Posterior vena cava (tissue), 2 donors: Measurements from ENCODE around the gene FAM168B. TPM values are rescaled to one million over a fixed set of nuclear protein-coding genes. Genes with fewer than 3 reads are reported as not detected.
A peak's percentile ranks its signal among the peaks of the same experiment; 100 is the strongest.

Experiments
- DNase-seq: peaks from one replicate; pipeline ENCODE4 v3.0.0-alpha.2; 2020; ENCODE audit warnings: low spot score
- intact Hi-C, 2 donors: fragments of 100-400 bp; cut with DNase I; formaldehyde crosslinking; loops; one replicate each; pipeline versions ENCODE4 v1.14.1 to v1.14.2; 2022 to 2023
- total RNA-seq, 2 donors: library from RNA; stranded (reverse); fragmentation: NEBNext Ultra II Directional; extraction: Animal tissue kit (Norgen Biotek cat#: 25700); gene quantifications; one replicate each; pipeline ENCODE4 v1.2.1, GENCODE V29; 2021
- donor health status: DM: yes; HTN: yes; CAD: no.
- donor health status: DM: yes; HTN: yes; CAD: no.

FAM168B gene
- total RNA-seq, 2 donors from 2014 or later = 87.4 to 104 TPM

GRCh38 chr2:131034122-131035051, 58.9 kb downstream of the FAM168B start:
- DNase-seq = peak; percentile 80
- intact Hi-C loops = no loop called here

GRCh38 chr2:131033786-131034121, 59.5 kb downstream of the FAM168B start:
- intact Hi-C loops = no loop called here
- no peak for DNase-seq

- intact Hi-C loops = no loop called here
- no peak for DNase-seq
These were observed 60.8 kb downstream of the FAM168B start for GRCh38 chr2:131032393-131032836.

GRCh38 chr2:131031875-131032274, 61.4 kb downstream of the FAM168B start:
- intact Hi-C loops = no loop called here
- no peak for DNase-seq

- intact Hi-C loops = no loop called here
- no peak for DNase-seq
These were observed 61.8 kb downstream of the FAM168B start for GRCh38 chr2:131031431-131031841.

GRCh38 chr2:131030478-131030971, 62.7 kb downstream of the FAM168B start:
- intact Hi-C loops = no loop called here
- no peak for DNase-seq

- intact Hi-C loops = loop anchor here in 1 of 2 donors (5.0 kb wide), 1 partner anchor 868 kb away; no protein-coding TSS in a partner anchor
These were observed 63.4 kb downstream of the FAM168B start for GRCh38 chr2:131029812-131030211.

GRCh38 chr2:131027566-131028528, 65.4 kb downstream of the FAM168B start:
- DNase-seq = no peak
- intact Hi-C loops = loop anchor here in 1 of 2 donors (5.0 kb wide), 1 partner anchor 866 kb away; no protein-coding TSS in a partner anchor

More at GRCh38 chr2:131029812-131030211, 63.4 kb downstream of the FAM168B start:
- DNase-seq = no peak

GRCh38 chr2:131026919-131027318, 66.3 kb downstream of the FAM168B start:
- no peak for DNase-seq

GRCh38 chr2:131023758-131024157, 69.5 kb downstream of the FAM168B start:
- no peak for DNase-seq
- intact Hi-C loops = no loop called here

More at GRCh38 chr2:131026919-131027318, 66.3 kb downstream of the FAM168B start:
- intact Hi-C loops = loop anchor here in 1 of 2 donors (5.0 kb wide), 1 partner anchor 865 kb away; no protein-coding TSS in a partner anchor

- no peak for DNase-seq
- intact Hi-C loops = no loop called here
These were observed 70.5 kb downstream of the FAM168B start for GRCh38 chr2:131022731-131023130.

GRCh38 chr2:131016826-131017741, 76.2 kb downstream of the FAM168B start:
- DNase-seq = no peak
- intact Hi-C loops = no loop called here

GRCh38 chr2:131015764-131016163, 77.5 kb downstream of the FAM168B start:
- intact Hi-C loops = no loop called here
- DNase-seq = no peak

- intact Hi-C loops = no loop called here
- DNase-seq = no peak
These were observed 79.1 kb downstream of the FAM168B start for GRCh38 chr2:131014141-131014540.

- no peak for DNase-seq
- intact Hi-C loops = no loop called here
These were observed 81.8 kb downstream of the FAM168B start for GRCh38 chr2:131011486-131011885.

- intact Hi-C loops = no loop called here
- DNase-seq = no peak
These were observed 82.7 kb downstream of the FAM168B start for GRCh38 chr2:131010566-131010965.

GRCh38 chr2:131009713-131010475, 83.4 kb downstream of the FAM168B start:
- no peak for DNase-seq
- intact Hi-C loops = no loop called here

GRCh38 chr2:131008967-131009366, 84.3 kb downstream of the FAM168B start:
- DNase-seq = no peak
- intact Hi-C loops = no loop called here
